Breast epithelium (tissue), 3 donors: Measurements from ENCODE around the gene IQCE.

Experiments
- POLR2A ChIP-seq: fragments of 450-650 bp; IDR thresholded peaks from one replicate; pipeline ENCODE4 v1.6.1; 2016; ENCODE audit warnings: antibody characterized with exemption, mild to moderate bottlenecking, moderate library complexity
- POLR2AphosphoS5 ChIP-seq, 3 donors: sonication (generic); formaldehyde crosslinking; IDR thresholded peaks; one replicate each; pipeline ENCODE4 v1.6.1; 2017; ENCODE audit warnings: antibody characterized with exemption in 3 of 3
- TF ChIP-seq, protein P1 (sequence below), 3 donors: fragments of 450-650 bp; IDR thresholded peaks; one replicate each; pipeline ENCODE4 v1.5.1; 2016 to 2017; ENCODE audit warnings: antibody characterized with exemption in 3 of 3, mild to moderate bottlenecking in 3 of 3, moderate library complexity in 3 of 3

DNA sequence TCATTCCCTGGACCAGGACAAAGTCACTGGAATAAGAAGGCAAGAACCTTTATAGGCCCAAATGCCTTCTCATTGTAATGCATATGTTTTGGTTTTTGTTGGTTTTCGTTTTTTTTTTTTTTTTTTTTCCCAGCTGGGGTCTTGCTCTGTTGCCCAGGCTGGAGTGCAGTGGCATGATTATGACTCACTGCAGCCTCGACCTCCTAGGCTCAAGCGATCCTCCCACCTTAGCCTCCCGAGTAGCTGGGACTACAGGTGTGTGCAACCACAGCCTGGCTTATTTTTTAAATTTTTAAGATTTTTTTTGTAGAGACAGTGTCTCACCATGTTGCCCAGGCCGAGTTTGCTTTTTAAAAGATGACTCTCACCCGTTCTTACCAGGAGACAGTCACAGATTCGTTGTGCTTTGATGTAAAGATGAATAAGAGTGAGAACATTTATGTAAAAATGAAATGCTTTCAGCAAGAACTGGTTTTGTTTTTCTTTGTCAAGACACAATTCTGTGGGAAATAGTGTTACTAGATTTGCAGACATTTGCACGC, 7.6 kb downstream of the IQCE start:
- TF ChIP-seq, protein P1, sequence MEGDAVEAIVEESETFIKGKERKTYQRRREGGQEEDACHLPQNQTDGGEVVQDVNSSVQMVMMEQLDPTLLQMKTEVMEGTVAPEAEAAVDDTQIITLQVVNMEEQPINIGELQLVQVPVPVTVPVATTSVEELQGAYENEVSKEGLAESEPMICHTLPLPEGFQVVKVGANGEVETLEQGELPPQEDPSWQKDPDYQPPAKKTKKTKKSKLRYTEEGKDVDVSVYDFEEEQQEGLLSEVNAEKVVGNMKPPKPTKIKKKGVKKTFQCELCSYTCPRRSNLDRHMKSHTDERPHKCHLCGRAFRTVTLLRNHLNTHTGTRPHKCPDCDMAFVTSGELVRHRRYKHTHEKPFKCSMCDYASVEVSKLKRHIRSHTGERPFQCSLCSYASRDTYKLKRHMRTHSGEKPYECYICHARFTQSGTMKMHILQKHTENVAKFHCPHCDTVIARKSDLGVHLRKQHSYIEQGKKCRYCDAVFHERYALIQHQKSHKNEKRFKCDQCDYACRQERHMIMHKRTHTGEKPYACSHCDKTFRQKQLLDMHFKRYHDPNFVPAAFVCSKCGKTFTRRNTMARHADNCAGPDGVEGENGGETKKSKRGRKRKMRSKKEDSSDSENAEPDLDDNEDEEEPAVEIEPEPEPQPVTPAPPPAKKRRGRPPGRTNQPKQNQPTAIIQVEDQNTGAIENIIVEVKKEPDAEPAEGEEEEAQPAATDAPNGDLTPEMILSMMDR (IDR thresholded peaks at IDR 0.05): no peak
- TF ChIP-seq POLR2A (no peak), POLR2AphosphoS5 (IDR thresholded peaks at IDR 0.05) (no peak)
